Spleen (tissue), 7 donors: ENCODE data around the gene STRN4.

Experiments
- CTCF ChIP-seq, 11 experiments: fragments of 200-600 bp in 7 of 11; fragments of 450-650 bp in 4 of 11; sonication (generic) in 4 of 11; IDR thresholded peaks in 8 of 11; conservative IDR thresholded peaks in 3 of 11; 1 replicate in 7 of 11; 2 replicates in 4 of 11; pipeline versions ENCODE4 v1.4.0 to v1.8.0; 2016 to 2021; ENCODE audit warnings: antibody characterized with exemption in 11 of 11, inconsistent platforms in 4 of 11, mild to moderate bottlenecking in 1 of 11
- POLR2AphosphoS5 ChIP-seq, 3 donors: sonication (generic); formaldehyde crosslinking; IDR thresholded peaks; one replicate each; pipeline ENCODE4 v1.5.1; 2017; ENCODE audit warnings: antibody characterized with exemption in 3 of 3
- donor health status: DM: no; HTN: no; CAD: no; lungs with moderate emphysema.
- donor health status: DM: no; HTN: no; CAD: no.
- donor health status: DM: no; HTN: no; CAD: no.

GRCh38 chr19:46736531-46737297 is 9.5 kb downstream of the STRN4 start:
- TF ChIP-seq CTCF (IDR thresholded peaks at IDR 0.05 in 8 of 11, conservative IDR thresholded peaks at IDR 0.05 in 3 of 11) (no peak), POLR2AphosphoS5 (IDR thresholded peaks at IDR 0.05) (peak; percentile 12 to 51 (median 16))
